Activated CD8-positive, alpha-beta memory T cell treated with anti-CD3 and anti-CD28 coated beads, Interleukin-2, amount 50 U/mL, for 24 hours (primary cell): Measurements from ENCODE around the gene C1orf21.

Experiments used
- DNase-seq: peaks from one replicate; pipeline ENCODE4 v3.0.0-alpha.2; 2020; ENCODE audit errors: extremely low read depth

C1orf21 gene

DNA sequence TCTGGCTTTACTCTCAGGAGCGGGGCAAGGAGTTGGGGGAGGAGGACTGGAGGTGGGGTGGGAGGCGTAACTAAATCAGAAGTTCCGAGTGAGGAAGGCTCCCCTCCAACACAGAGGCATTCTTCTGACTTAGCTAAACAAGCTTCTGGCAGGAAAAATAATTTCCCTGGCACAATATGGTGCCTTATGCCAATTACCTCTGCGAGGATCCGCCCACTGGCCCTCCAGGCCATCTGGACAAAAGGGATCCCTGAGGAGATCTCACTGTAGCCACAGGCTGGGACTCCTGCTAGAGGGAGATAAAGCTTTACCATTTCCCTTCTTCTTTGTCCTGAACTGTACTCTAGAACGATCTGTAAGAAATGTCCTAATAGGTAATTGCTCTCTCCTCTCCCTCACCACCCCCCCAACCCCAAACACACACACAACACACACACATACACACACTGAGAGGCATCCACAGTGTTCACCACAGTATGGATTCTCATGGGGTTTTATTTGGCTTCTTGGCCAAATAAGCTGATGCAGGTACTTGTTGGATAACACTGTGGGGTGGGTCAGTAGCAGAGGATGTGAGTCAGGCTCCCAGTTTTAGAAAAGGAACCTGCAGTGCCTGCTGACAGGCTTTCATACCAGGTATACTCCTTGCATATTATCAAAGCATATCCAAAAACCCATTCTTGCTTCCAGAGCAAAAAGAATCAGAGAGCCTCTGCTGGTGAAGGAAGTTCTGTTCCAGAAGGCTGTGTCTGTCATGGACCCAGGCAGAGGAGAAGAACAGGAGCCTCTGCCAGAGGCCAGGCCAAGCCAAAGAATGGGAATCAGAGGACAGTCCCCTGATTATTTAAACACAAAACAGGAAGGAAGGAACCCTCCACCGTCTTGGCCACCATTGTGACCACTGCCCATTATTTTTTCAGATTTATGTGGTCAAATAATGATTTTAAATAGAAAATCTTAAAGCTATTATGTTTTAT is 169.1 kb downstream of the C1orf21 start:
- no peak for DNase-seq

DNA sequence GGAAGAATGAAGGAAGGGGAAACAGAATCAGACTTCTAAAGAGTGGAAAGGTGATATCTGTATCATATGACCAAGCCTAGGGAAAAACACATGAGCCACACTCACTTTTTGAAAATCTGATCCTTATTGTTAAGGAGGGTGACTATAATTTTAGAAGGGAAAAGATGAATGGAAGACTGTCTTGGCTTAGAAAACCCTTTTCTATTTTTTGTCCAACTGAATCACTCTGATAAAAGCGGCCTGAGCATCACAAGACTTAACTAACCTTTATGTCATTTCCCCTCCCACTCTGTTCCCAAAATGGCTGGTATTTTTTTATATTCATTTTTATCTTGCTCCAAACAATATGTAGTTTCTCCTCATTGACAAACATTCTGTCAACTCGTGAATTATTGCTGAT is 169.8 kb downstream of the C1orf21 start:
- DNase-seq, result no peak

DNA sequence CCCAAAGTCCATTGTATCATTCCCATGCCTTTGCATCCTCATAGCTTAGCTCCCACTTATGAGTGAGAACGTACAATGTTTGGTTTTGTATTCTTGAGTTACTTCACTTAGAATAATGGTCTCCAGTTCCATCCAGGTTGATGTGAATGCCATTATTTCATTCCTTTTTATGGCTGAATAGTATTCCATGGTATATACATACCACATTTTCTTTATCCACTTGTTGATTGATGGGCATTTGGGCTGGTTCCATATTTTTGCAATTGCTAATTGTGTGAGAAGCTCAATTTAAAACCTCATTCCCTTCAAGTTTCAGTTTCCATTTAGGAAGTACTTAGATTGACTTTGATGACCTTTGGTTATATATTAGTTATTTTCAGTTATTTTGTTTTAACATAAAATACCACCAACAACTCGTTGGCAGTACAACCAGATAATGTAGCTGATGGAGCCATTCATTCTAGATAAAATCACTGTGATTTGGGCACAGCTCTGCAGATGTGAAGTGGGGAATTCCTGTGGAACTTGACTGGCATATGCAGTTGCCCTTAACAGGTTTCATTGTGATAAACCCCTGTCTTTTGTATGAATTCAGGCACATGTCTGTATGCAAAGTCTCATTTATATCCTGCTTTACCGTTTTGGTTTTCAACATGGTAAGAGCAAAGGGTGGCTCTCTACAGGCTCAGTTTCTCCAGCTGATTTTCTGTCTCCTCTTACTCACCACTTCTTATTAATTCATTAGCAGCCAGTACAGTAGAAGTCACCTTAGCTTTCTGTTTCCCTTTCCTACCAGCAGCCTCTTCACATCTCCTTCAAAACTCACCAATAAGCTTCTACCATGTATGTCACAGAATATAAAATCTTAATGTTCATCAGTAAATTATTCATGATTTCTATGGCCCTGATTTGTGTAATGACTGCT is 170.9 kb downstream of the C1orf21 start:
- DNase-seq, result no peak

DNA sequence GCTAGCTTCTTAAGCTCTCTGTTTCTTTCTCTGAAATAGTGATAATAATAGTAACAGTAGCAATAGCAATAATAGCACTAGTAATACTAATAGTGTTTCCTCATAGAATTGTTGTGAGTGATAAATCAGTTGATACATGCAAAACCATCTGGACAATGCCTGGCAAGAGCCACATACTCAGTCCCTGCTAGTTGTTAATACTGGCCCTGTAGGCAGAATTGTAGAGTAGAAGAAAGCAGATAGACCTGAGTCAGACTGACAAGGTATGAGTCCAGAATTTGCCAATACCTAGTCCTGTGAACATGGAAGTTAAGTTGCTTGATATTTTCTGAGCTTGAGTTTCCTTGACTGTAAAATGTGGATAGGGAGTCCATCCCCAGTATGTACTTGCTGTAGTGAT is 171.9 kb downstream of the C1orf21 start:
- DNase-seq, result no peak

DNA sequence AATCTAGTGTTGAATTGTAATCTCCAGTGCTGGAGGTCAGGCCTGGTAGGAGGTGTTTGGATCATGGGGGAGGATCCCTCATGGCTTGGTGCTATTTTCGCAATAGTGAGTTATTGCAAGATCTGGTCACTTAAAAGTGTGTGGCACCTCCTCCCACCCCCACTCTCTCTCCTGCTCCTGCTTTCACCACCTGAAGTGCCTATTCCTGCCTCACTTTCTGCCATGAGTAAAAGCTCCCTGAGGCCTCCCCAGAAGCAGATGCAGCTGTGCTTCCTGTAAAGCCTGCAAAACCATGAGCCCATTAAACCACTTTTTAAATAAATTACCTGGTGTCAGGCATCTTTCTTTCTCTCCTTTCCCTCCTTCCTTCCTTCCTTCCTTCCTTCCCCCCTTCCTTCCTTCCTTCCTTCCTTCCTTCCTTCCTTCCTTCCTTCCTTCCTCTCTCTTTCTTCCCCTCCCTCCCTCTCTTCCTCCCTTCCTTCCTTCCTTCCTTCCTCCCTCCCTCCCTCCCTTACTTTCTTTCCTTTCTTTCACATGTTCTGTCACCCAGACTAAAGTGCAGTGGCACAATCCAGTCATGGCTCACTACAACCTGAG is 172.4 kb downstream of the C1orf21 start:
- DNase-seq, result no peak

DNA sequence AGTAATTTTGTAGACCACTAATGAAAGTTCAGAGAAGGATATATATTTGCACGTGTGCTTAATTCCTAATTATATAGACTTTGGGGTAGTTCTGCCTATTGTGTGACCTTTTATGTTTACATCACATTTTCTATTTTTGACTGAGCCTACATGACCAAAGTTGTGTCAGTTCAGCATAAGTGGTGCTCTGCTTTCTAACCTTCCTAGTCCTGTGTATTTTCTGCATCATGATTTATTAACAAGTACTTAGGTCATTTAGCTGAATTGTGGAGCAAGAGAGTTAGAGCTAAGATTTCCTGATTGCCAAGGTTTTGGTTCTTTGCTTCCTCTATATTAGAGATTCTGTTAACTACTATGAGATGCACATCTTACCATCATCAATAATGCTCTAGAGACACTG is 176.0 kb downstream of the C1orf21 start:
- no peak for DNase-seq

DNA sequence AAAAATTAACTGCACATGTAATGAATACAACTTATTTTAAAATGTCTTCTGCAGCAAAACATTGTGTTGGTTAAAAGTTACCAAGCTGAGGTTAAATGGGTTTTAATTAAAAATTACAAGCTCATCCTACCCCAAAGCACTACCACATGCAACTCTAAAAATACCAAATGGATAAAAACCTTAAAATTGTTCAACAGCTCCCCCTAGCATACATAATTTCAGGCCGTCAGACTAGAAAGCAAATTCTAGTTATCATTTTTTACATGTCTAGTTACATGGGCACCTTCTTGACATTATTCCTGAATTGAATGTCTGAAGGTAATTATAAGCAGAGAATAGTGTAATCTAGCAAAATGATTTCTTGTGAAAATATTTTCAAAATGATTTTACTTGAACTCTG is 176.5 kb downstream of the C1orf21 start:
- no peak for DNase-seq

DNA sequence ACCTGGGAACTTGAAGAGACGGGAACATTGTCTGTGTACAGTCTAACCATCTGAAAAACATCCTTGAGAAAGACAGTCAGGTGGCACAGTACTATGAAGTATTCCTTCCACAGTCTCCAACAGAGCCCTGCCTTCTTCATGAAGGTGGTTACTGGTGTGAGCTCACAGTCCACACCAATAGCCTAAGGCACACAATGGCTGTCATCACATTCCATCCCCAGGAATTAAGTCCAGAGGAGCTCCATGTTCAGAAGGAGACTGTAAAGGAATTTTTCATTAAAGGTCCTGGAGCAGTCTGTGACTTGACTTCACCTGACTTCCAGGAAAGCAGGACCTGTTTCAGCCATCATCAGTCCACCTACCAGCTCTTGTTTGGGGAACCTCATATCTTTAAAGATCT is 180.2 kb downstream of the C1orf21 start:
- DNase-seq, result no peak

DNA sequence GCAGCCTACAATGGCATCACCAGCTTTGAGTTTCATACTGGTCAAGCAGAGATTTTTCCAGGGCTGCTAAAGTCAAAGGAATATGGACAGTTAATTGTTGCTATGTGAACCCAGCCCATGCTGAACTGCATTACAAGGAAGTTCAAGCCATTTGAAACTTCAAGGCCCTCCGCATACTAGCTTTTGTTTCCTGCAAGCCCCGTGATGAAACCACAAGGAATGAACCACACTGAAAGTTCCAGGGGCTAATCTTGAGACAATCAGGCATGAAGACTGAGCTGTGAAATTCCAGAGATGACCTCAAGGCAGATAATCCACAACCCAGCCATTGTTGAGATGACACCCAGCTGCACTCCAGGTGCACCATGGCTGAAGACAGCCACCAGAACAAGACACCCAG is 180.8 kb downstream of the C1orf21 start:
- no peak for DNase-seq

DNA sequence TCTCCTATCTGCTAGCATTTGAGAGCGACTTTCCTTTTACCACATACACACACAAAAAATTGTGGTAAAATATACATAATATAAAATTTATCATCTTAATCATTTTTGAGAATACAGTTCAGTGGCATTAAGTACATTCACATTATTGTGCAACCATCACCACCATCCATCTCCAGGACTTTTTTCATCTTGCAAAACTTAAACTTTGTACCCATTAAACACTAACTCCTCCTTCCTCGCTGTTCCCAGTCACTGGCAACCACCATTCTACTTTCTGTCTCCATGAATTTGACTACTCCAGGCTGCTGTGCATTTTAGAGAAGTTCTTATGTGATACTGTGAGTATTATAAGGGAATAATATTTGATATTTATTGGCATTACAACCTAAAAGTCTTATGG is 181.3 kb downstream of the C1orf21 start:
- no peak for DNase-seq

DNA sequence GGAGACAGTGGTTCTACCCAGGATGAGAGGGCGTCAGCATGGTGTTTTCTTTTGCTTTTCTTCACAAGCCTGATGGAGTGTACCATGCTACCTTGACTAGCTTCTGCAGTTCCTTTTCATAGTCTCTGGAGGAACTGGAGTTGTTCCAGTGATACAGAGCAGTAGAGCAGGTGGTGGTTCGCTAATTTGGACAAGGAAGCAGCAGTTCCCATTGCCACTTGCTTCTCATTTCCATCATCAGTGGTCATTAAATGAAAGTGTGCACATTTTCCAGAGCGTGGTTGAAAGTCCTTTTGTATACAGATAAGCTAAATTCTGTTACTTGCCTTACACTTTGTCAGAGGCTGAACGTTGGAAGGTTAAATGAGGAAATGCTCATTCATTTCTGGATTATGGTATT is 182.3 kb downstream of the C1orf21 start:
- no peak for DNase-seq

DNA sequence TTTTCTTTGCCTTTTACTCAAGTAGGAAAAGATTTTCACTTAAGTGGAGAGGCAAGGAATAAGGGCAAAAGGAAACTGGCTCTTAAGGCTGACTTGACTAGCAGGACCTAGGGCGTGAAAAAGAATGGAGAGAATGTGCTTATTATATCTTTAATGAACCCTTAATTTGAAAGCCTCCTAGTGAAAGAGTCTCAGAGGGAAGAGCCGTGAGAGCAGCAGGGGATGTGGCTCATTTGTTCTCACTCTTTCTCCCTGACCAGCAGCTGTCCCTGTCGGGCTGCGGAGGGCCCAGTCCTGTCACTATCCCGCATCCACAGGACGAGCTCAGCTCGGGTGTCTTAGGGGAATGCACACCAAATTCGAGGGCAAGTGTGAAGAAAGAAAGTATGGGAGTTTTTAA is 187.8 kb downstream of the C1orf21 start:
- no peak for DNase-seq

DNA sequence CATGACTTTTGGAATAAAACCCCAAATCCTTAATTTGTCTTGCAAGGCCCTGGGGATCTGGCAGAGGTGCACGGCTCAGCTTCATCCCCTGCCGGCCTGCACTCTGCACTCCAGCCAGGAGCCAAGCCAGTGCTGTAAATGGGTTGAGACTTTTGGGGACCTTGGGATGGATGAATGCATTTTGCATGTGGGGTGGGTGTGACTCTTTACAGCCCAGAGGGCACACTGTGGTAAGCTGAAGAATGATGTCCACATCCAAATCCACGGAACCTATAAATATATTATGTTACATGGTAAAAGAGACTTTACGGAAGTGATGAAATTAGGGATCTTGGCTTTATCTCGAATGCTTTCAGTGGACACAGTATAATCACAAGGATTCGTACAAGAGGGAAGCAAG is 190.0 kb downstream of the C1orf21 start:
- DNase-seq, result no peak

DNA sequence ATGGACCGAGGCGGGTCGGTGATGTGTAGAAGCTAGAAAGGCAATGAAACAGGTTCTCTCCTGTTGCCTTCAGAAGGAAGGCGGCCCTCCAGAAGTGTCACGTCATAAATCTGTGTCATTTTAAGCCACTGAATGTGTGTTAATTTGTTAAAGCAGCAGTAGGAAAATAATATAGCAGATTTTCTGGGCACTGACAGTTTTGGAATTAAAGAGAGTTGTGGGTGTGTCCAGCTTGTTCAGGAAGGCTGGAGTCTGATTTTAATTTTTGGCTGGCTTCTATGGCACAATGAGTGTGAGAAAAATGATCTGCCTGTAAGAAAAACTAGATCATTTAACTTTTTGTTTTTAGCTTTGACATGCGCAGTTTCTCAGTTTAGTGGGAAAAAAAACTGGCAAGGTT is 190.5 kb downstream of the C1orf21 start:
- DNase-seq, result no peak

DNA sequence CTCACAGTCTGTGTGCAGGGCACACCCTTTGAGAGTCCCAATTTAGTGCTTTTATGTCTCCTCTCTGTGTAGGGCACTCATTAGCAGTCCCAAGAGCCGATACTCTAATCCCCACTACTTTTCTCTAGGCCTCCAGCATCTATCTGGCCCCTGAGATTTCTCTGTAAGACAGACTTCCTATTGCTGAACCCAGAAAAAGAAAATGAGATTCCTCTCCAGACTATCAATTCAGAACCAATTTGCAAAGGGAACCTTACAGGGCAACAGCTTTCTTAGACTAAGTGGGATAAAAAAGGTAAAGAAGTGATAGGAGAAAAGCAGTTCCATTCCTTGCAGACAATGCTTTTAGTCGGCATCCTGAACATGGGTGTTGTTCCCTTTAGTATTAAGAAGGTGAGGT is 195.6 kb downstream of the C1orf21 start:
- DNase-seq, result no peak

DNA sequence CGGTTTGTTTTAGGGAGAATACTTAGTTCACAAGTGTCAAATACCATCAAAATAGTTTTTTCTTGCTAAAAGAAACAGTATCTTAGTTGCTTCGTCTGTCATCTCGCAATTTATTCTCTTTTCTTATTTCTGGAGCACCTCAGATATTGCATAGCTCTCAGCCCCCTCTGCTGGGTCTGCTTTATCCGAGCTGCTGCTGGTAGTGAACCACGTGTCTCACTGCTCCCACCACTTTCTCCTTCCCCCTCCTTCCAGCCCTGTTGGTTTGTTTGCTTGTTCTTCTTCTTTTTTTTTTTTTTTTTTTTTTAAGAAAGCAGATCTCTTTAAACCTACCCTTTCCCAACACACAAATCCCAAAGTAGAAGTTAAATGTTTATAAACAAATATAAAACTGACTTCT is 197.0 kb downstream of the C1orf21 start:
- no peak for DNase-seq

DNA sequence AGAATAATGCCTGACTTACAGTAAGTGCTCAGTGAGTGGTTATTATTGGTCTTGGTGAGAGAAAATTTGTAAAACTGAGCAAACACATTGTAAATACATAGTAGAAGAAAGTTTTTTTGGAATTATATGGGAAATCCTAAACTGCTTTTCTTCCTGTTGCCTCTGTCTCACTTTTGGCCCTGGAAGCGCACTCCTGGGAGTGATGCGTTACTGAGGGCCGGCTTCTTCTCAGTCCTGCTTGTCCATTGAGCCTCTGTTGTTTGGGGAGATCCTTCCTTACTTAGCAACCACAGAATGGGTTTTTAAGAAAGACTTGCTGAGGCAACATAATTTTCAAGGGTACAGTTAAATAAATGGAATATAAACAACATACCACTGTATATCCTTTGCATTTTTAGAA is 201.9 kb downstream of the C1orf21 start:
- DNase-seq, result no peak

DNA sequence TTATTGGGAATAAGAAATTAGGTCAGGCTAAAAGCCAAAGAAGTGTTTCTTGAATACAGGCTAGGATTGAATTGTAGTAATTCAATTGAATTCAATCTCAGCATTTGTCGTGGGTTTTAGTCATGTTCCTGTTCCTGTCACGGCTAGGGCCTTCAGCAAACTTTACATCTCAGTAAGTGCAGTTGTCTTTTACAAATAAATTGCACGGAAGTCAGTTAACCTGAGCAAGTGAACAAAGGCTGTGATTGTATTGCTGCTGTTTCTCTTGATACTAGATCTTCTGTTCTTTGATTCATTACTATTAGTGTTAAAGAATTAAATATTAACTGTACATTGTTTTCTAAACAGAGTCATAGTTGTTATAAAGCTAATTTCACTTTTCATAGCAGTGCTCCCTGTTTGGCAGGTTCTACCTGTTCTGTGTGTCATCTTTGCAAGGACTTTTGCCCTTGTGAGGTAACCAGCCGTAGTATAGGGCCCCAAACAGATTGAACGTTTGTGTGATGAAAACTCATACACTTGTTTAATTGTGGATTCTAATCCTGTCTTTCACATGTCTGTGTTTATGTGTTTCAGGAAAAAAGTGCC is 203.4 kb downstream of the C1orf21 start:
- DNase-seq, result no peak

DNA sequence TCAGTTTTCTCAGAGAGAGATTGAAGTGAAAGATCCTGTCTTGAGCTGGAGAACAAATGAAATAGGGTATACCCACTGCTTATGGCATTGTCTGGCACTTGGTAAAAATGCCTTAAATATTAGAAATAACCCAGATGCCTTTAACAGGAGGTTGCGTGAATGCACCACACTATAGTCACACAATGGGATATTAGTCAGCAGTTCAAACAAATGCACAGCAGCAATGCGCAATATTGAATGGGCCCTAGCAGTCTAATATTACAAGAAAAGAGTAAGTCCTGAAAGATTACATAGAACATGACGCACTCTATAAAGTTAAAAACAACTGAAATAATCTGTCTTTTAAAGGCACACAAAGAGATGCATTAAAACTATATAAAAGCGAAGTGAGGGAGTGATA is 206.8 kb downstream of the C1orf21 start:
- DNase-seq, result no peak

DNA sequence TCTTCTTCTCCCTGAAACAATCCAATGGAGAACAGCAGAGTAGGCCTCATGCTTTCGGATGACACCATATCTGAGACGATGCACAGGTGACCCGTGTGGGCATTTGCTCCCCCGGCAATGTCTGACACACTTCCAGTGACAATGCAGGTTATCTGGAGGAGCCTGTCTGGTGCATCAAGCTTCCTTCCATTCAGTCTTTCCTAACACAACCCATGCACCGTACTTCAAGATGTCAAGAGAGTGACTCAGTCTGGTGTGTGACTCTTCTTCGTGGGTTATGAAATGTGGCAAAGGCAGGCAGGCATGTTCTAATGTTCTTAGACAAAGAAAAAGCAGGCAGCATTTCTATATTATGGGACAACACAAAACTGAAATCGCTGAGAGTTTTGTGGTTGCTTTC is 208.8 kb downstream of the C1orf21 start:
- no peak for DNase-seq

DNA sequence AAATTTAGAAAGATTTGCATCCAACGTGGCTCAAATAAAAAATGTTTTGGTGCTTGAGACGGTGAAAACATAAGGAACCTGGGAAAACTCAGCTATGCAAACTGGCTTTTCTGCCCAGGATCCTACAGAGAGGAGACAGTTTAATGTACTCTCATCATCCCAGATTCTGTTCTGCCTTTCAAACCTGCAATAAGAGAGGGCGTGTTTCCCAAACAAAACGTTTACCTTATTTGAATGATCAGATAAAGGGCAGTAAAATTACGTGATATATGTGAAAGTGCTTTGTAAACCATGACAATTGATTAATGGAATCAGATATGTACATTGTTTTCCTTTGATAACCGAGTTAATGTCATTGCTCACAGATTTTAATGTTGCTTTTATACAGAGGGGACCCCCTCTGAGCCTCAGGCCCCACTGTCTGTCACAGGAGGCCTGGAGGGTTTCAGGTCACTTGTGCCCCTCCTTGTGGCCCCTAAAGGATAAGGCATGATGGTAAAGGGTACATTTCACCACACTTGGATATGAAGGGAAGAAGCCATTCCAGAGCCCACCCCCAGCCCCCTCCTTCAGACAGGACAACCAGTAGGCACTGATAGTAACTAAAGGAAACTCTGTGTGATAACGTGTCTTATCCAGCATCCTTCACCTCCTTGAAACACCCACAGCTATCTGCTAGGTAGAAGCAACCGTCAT is 210.3 kb downstream of the C1orf21 start:
- no peak for DNase-seq
